SK-N-SH treated with all-trans-retinoic acid at 6 μM for 48 hours (cell line): ENCODE results near the gene ATG2B.

Experiments
- ATAC-seq: fragments of 200-7000 bp; cut with Tn5 transposase; 3 replicates; pipeline ENCODE4 v1.9.1; 2020; ENCODE audit warnings: mild to moderate bottlenecking, moderate library complexity
- ARNTL ChIP-seq: fragments of 450-650 bp; formaldehyde crosslinking; IDR thresholded peaks from 2 replicates; pipeline ENCODE4 v1.5.0; 2020; ENCODE audit warnings: low read depth, mild to moderate bottlenecking, moderate library complexity, borderline replicate concordance
- BACH2 ChIP-seq: fragments of 250-450 bp; sonication (Bioruptor Pico); IDR thresholded peaks from 2 replicates; pipeline ENCODE4 v1.9.0; 2021; ENCODE audit warnings: mild to moderate bottlenecking, borderline replicate concordance
- CSDC2 ChIP-seq: fragments of 250-450 bp; sonication (Bioruptor Pico); IDR thresholded peaks from 2 replicates; pipeline ENCODE4 v1.5.0; 2020; ENCODE audit warnings: mild to moderate bottlenecking, moderate library complexity
- ESRRG ChIP-seq: fragments of 250-450 bp; sonication (Bioruptor Pico); IDR thresholded peaks from 2 replicates; pipeline ENCODE4 v1.6.1; 2021; ENCODE audit warnings: mild to moderate bottlenecking
- GLIS3 ChIP-seq: fragments of 250-450 bp; sonication (Bioruptor Pico); IDR thresholded peaks from 2 replicates; pipeline ENCODE4 v1.5.0; 2020; ENCODE audit warnings: mild to moderate bottlenecking, moderate library complexity
- ISL1 ChIP-seq: fragments of 250-450 bp; sonication (Bioruptor Pico); IDR thresholded peaks from 2 replicates; pipeline ENCODE4 v2.1.2; 2022; ENCODE audit warnings: mild to moderate bottlenecking, moderate library complexity
- OSR1 ChIP-seq: fragments of 250-450 bp; sonication (Bioruptor Pico); IDR thresholded peaks from 2 replicates; pipeline ENCODE4 v1.8.0; 2022; ENCODE audit warnings: moderate library complexity, mild to moderate bottlenecking, inconsistent platforms
- PATZ1 ChIP-seq: fragments of 250-450 bp; sonication (Bioruptor Pico); IDR thresholded peaks from 2 replicates; pipeline ENCODE4 v1.8.0; 2020; ENCODE audit warnings: mild to moderate bottlenecking, moderate library complexity, borderline replicate concordance
- PPARA ChIP-seq: fragments of 250-450 bp; sonication (Bioruptor Pico); IDR thresholded peaks from 2 replicates; pipeline ENCODE4 v1.5.0; 2020; ENCODE audit warnings: mild to moderate bottlenecking, borderline replicate concordance
- RARB ChIP-seq: fragments of 250-450 bp; sonication (Bioruptor Pico); IDR thresholded peaks from 2 replicates; pipeline ENCODE4 v1.8.0; 2021; ENCODE audit warnings: mild to moderate bottlenecking, moderate library complexity
- SNAI2 ChIP-seq: fragments of 250-450 bp; sonication (Bioruptor Pico); IDR thresholded peaks from 2 replicates; pipeline ENCODE4 v1.5.0; 2020; ENCODE audit warnings: mild to moderate bottlenecking, moderate library complexity
- TCF4 ChIP-seq: fragments of 250-450 bp; sonication (Bioruptor Pico); IDR thresholded peaks from 2 replicates; pipeline ENCODE4 v1.8.0; 2021; ENCODE audit warnings: mild to moderate bottlenecking, moderate library complexity, borderline replicate concordance
- TOX ChIP-seq: fragments of 250-450 bp; sonication (Bioruptor Pico); IDR thresholded peaks from 2 replicates; pipeline ENCODE4 v1.8.0; 2021; ENCODE audit warnings: mild to moderate bottlenecking, moderate library complexity, borderline replicate concordance
- ZC3H10 ChIP-seq: fragments of 250-450 bp; sonication (Bioruptor Pico); IDR thresholded peaks from 2 replicates; pipeline ENCODE4 v1.5.1; 2021; ENCODE audit warnings: mild to moderate bottlenecking, moderate library complexity
- ZFP3 ChIP-seq: fragments of 250-450 bp; sonication (Bioruptor Pico); IDR thresholded peaks from 2 replicates; pipeline ENCODE4 v1.5.0; 2020; ENCODE audit warnings: mild to moderate bottlenecking, moderate library complexity
- ZFP30 ChIP-seq: fragments of 450-650 bp; formaldehyde crosslinking; IDR thresholded peaks from 2 replicates; pipeline ENCODE4 v1.5.0; 2022; ENCODE audit warnings: mild to moderate bottlenecking, moderate library complexity
- ZNF565 ChIP-seq: fragments of 450-650 bp; formaldehyde crosslinking; conservative IDR thresholded peaks from 2 replicates; pipeline ENCODE4 v1.5.0; 2020; ENCODE audit warnings: low read depth, mild to moderate bottlenecking, moderate library complexity
- ZNF8 ChIP-seq: fragments of 450-650 bp; formaldehyde crosslinking; IDR thresholded peaks from 2 replicates; pipeline ENCODE4 v1.5.0; 2020; ENCODE audit warnings: mild to moderate bottlenecking, moderate library complexity
- TF ChIP-seq, protein P1 (sequence below): fragments of 250-450 bp; sonication (Bioruptor Pico); IDR thresholded peaks from 2 replicates; pipeline ENCODE4 v1.5.1; 2021; ENCODE audit warnings: mild to moderate bottlenecking, moderate library complexity
- TF ChIP-seq, protein P2 (sequence below): fragments of 250-450 bp; sonication (Bioruptor Pico); IDR thresholded peaks from 2 replicates; pipeline ENCODE4 v1.8.0; 2021; ENCODE audit warnings: low read depth, mild to moderate bottlenecking, moderate library complexity, borderline replicate concordance
- TF ChIP-seq, protein P3 (sequence below): fragments of 250-450 bp; sonication (Bioruptor Pico); IDR thresholded peaks from 2 replicates; pipeline ENCODE4 v1.5.0; 2020; ENCODE audit warnings: mild to moderate bottlenecking, moderate library complexity

The ATG2B gene

DNA sequence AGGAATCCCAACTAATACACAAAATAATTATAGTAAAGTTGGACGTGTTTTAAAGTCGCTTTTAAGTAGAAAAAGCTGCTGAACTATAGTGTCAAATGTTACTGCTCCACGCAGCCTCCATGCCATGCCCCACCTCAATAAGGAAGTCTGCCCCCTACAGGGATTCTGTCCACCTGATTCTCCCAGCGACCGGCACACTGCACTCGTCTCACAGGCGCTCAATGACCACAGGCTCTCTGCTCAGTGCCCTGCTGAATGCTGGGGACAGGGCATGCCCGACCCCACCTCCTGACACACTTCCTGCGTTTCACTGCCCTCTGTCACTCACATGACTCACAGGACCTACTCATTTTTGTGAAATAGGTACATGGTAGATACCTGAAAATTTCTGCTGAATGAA is 58.2 kb downstream of the ATG2B start:
- TF ChIP-seq ESRRG (CRISPR knock-in tag): no peak
- TF ChIP-seq TOX (CRISPR knock-in tag): no peak
- no peak for TF ChIP-seq ARNTL (CRISPR knock-in tag)
- TF ChIP-seq CSDC2: no peak
- TF ChIP-seq PPARA: no peak
- TF ChIP-seq ZFP30: no peak
- no peak for ATAC-seq

DNA sequence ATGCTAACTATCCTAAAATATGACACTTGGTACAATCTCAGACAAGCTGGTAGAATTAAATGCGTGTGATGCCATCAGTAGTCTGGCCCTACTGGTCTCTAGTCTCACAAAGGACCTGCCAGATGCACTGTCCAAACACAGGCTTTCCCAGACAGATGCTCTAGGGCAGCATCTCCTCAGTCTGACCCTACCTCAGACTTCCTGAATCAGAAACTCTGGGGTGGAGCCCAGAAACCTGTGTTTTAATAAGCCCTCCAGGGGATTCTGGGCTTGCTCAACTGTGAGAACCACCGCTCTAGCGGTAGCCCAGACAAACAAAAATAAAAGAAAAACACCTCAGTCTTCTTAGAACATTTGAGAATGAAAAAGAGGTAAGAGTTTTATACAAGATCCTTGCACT is 59.2 kb downstream of the ATG2B start:
- ATAC-seq: no peak
- TF ChIP-seq GLIS3 (CRISPR knock-in tag) (no peak), ZC3H10 (CRISPR knock-in tag) (no peak), OSR1 (CRISPR knock-in tag) (no peak), TOX (CRISPR knock-in tag) (no peak), ZNF8 (CRISPR knock-in tag) (no peak), CSDC2 (no peak)
- TF ChIP-seq, protein P1, sequence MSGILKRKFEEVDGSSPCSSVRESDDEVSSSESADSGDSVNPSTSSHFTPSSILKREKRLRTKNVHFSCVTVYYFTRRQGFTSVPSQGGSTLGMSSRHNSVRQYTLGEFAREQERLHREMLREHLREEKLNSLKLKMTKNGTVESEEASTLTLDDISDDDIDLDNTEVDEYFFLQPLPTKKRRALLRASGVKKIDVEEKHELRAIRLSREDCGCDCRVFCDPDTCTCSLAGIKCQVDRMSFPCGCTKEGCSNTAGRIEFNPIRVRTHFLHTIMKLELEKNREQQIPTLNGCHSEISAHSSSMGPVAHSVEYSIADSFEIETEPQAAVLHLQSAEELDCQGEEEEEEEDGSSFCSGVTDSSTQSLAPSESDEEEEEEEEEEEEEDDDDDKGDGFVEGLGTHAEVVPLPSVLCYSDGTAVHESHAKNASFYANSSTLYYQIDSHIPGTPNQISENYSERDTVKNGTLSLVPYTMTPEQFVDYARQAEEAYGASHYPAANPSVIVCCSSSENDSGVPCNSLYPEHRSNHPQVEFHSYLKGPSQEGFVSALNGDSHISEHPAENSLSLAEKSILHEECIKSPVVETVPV: no peak
- TF ChIP-seq, protein P2, sequence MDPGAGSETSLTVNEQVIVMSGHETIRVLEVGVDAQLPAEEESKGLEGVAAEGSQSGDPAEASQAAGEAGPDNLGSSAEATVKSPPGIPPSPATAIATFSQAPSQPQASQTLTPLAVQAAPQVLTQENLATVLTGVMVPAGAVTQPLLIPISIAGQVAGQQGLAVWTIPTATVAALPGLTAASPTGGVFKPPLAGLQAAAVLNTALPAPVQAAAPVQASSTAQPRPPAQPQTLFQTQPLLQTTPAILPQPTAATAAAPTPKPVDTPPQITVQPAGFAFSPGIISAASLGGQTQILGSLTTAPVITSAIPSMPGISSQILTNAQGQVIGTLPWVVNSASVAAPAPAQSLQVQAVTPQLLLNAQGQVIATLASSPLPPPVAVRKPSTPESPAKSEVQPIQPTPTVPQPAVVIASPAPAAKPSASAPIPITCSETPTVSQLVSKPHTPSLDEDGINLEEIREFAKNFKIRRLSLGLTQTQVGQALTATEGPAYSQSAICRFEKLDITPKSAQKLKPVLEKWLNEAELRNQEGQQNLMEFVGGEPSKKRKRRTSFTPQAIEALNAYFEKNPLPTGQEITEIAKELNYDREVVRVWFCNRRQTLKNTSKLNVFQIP (CRISPR knock-in tag): no peak

GRCh38 chr14:96299441-96299840 is 63.7 kb downstream of the ATG2B start:
- no peak for TF ChIP-seq ZNF565 (CRISPR knock-in tag)
- TF ChIP-seq ZC3H10 (CRISPR knock-in tag): no peak
- no peak for TF ChIP-seq TOX (CRISPR knock-in tag)
- TF ChIP-seq ZFP30: no peak
- TF ChIP-seq, protein P1: no peak
- no peak for TF ChIP-seq ZFP3 (CRISPR knock-in tag)
- no peak for ATAC-seq

DNA sequence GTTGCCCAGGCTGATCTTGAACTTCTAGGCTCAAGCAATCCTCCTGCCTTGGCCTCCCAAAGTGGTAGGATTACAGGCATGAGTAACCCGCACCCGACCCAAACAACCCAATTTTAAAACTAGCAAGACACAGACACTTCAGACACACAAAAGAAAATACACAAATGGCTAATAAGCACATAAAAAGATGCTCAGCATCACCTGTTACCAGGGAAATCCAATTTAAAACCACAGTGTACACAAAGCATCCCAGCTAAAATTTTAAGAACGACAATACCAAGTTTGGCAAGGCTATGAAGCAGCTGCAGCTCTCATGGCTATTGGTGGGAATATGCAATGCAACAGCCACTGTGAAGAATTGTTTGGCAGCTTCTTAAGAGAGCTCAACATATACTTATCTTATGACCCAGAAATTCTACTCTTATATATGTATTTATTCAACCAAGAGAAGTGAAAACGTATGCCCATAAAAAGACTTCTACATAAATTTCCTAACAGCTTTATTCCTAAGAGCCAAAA is 65.1 kb downstream of the ATG2B start:
- no peak for ATAC-seq
- TF ChIP-seq ISL1: no peak
- TF ChIP-seq PATZ1 (CRISPR knock-in tag): no peak
- TF ChIP-seq PPARA: no peak
- no peak for TF ChIP-seq GLIS3 (CRISPR knock-in tag)
- no peak for TF ChIP-seq ZNF8 (CRISPR knock-in tag)

DNA sequence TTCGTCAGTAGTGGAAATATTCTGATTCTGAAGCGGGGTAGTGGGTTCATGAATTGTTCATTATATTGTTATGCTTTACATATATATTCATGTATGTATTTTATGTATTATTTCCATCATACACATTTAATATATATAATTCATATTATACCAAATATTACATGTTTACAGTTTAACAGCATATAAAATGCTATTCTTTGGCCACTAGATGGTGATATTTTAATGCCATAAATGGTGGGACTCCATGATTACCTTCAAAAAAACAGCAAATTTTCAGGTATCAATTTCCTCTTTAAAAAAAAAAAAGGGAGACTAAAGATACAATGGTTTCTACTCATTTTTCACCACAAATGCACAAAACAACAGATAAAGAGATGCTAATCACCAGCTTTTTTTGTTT is 66.1 kb downstream of the ATG2B start:
- ATAC-seq: peak; percentile 75; the same call in 2 of the 3 replicates
- TF ChIP-seq ZFP30: no peak
- TF ChIP-seq ZC3H10 (CRISPR knock-in tag): no peak
- TF ChIP-seq TCF4: no peak
- TF ChIP-seq TOX (CRISPR knock-in tag): no peak
- no peak for TF ChIP-seq BACH2
- TF ChIP-seq, protein P3, sequence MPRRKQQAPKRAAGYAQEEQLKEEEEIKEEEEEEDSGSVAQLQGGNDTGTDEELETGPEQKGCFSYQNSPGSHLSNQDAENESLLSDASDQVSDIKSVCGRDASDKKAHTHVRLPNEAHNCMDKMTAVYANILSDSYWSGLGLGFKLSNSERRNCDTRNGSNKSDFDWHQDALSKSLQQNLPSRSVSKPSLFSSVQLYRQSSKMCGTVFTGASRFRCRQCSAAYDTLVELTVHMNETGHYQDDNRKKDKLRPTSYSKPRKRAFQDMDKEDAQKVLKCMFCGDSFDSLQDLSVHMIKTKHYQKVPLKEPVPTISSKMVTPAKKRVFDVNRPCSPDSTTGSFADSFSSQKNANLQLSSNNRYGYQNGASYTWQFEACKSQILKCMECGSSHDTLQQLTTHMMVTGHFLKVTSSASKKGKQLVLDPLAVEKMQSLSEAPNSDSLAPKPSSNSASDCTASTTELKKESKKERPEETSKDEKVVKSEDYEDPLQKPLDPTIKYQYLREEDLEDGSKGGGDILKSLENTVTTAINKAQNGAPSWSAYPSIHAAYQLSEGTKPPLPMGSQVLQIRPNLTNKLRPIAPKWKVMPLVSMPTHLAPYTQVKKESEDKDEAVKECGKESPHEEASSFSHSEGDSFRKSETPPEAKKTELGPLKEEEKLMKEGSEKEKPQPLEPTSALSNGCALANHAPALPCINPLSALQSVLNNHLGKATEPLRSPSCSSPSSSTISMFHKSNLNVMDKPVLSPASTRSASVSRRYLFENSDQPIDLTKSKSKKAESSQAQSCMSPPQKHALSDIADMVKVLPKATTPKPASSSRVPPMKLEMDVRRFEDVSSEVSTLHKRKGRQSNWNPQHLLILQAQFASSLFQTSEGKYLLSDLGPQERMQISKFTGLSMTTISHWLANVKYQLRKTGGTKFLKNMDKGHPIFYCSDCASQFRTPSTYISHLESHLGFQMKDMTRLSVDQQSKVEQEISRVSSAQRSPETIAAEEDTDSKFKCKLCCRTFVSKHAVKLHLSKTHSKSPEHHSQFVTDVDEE: no peak
- TF ChIP-seq CSDC2: no peak
- TF ChIP-seq ZNF565 (CRISPR knock-in tag): no peak
- TF ChIP-seq, protein P2 (CRISPR knock-in tag): no peak
- no peak for TF ChIP-seq ARNTL (CRISPR knock-in tag)
- no peak for TF ChIP-seq OSR1 (CRISPR knock-in tag)
- no peak for TF ChIP-seq ZNF8 (CRISPR knock-in tag)
- TF ChIP-seq PATZ1 (CRISPR knock-in tag): no peak
- no peak for TF ChIP-seq SNAI2 (CRISPR knock-in tag)
- TF ChIP-seq RARB (CRISPR knock-in tag): no peak
